HEK293 (cell line): Measurements from ENCODE around the gene HOXB1.

Experiments used
- KLF8 ChIP-seq: fragments of 450-650 bp; formaldehyde crosslinking; IDR thresholded peaks from 2 replicates; pipeline ENCODE4 v1.5.1; 2016; ENCODE audit warnings: missing biosample characterization, missing genetic modification characterization
- OSR2 ChIP-seq: fragments of 450-650 bp; formaldehyde crosslinking; IDR thresholded peaks from 2 replicates; pipeline ENCODE4 v1.5.1; 2016; ENCODE audit warnings: missing biosample characterization, missing genetic modification characterization
- RBAK ChIP-seq: fragments of 450-650 bp; formaldehyde crosslinking; IDR thresholded peaks from 2 replicates; pipeline ENCODE4 v1.5.1; 2016; ENCODE audit warnings: missing biosample characterization, missing genetic modification characterization
- SP7 ChIP-seq: fragments of 450-650 bp; formaldehyde crosslinking; IDR thresholded peaks from 2 replicates; pipeline ENCODE4 v1.5.1; 2016; ENCODE audit warnings: missing biosample characterization, missing genetic modification characterization
- ZFP3 ChIP-seq: fragments of 450-650 bp; formaldehyde crosslinking; IDR thresholded peaks from 2 replicates; pipeline ENCODE4 v1.5.1; 2016; ENCODE audit warnings: low read depth, missing biosample characterization, missing genetic modification characterization
- ZNF132 ChIP-seq: fragments of 450-650 bp; formaldehyde crosslinking; IDR thresholded peaks from 2 replicates; pipeline ENCODE4 v1.5.1; 2017; ENCODE audit warnings: missing biosample characterization, missing genetic modification characterization, borderline replicate concordance
- ZNF138 ChIP-seq: fragments of 450-650 bp; formaldehyde crosslinking; IDR thresholded peaks from 2 replicates; pipeline ENCODE4 v1.5.1; 2016; ENCODE audit warnings: missing biosample characterization, missing genetic modification characterization, borderline replicate concordance
- ZNF16 ChIP-seq: fragments of 450-650 bp; formaldehyde crosslinking; IDR thresholded peaks from 2 replicates; pipeline ENCODE4 v1.5.1; 2016; ENCODE audit warnings: low read depth, missing biosample characterization, missing genetic modification characterization
- ZNF19 ChIP-seq: fragments of 450-650 bp; formaldehyde crosslinking; IDR thresholded peaks from 2 replicates; pipeline ENCODE4; 2016; ENCODE audit warnings: missing biosample characterization, missing genetic modification characterization, low read depth
- ZNF274 ChIP-seq, 2 experiments: fragments of 200-500 bp in 1 of 2; fragments of 450-650 bp in 1 of 2; sonication (Bioruptor generic) in 1 of 2; formaldehyde crosslinking in 1 of 2; IDR thresholded peaks; 2 replicates each; pipeline versions ENCODE4 v1.5.1 to v1.6.1; 2014 to 2016; ENCODE audit warnings: borderline replicate concordance in 1 of 2, inconsistent platforms in 1 of 2, low read length in 1 of 2, missing biosample characterization in 1 of 2, missing genetic modification characterization in 1 of 2
- ZNF350 ChIP-seq: fragments of 450-650 bp; formaldehyde crosslinking; IDR thresholded peaks from 2 replicates; pipeline ENCODE4 v1.5.0; 2017; ENCODE audit warnings: missing biosample characterization, mild to moderate bottlenecking, missing genetic modification characterization
- ZNF404 ChIP-seq: fragments of 450-650 bp; formaldehyde crosslinking; IDR thresholded peaks from 2 replicates; pipeline ENCODE4 v1.5.1; 2017; ENCODE audit warnings: missing biosample characterization, missing genetic modification characterization
- ZNF423 ChIP-seq: fragments of 450-650 bp; formaldehyde crosslinking; IDR thresholded peaks from 2 replicates; pipeline ENCODE4 v1.5.1; 2016; ENCODE audit warnings: missing biosample characterization, missing genetic modification characterization
- ZNF501 ChIP-seq: fragments of 450-650 bp; formaldehyde crosslinking; IDR thresholded peaks from 2 replicates; pipeline ENCODE4 v1.5.1; 2016; ENCODE audit warnings: missing biosample characterization, missing genetic modification characterization
- ZSCAN23 ChIP-seq: fragments of 450-650 bp; formaldehyde crosslinking; IDR thresholded peaks from 2 replicates; pipeline ENCODE4 v1.5.1; 2016; ENCODE audit warnings: missing biosample characterization, missing genetic modification characterization
- TF ChIP-seq, protein P1 (sequence below): fragments of 450-650 bp; formaldehyde crosslinking; IDR thresholded peaks from 2 replicates; pipeline ENCODE4 v1.5.1; 2016; ENCODE audit warnings: missing biosample characterization, missing genetic modification characterization
- TF ChIP-seq, protein P2 (sequence below): fragments of 450-650 bp; formaldehyde crosslinking; IDR thresholded peaks from 2 replicates; pipeline ENCODE4 v1.5.1; 2017; ENCODE audit warnings: missing biosample characterization, missing genetic modification characterization
- TF ChIP-seq, protein P3 (sequence below): fragments of 450-650 bp; formaldehyde crosslinking; IDR thresholded peaks from 2 replicates; pipeline ENCODE4 v1.5.1; 2016; ENCODE audit warnings: missing biosample characterization, missing genetic modification characterization, borderline replicate concordance
- TF ChIP-seq, protein P4 (sequence below): fragments of 450-650 bp; formaldehyde crosslinking; IDR thresholded peaks from 2 replicates; pipeline ENCODE4 v1.5.1; 2016; ENCODE audit warnings: missing biosample characterization, missing genetic modification characterization
- TF ChIP-seq, protein P5 (sequence below): fragments of 450-650 bp; formaldehyde crosslinking; IDR thresholded peaks from 2 replicates; pipeline ENCODE4 v1.5.1; 2016; ENCODE audit warnings: missing biosample characterization, missing genetic modification characterization
- TF ChIP-seq, protein P6 (sequence below): fragments of 450-650 bp; formaldehyde crosslinking; IDR thresholded peaks from 2 replicates; pipeline ENCODE4 v1.5.1; 2016; ENCODE audit warnings: missing biosample characterization, missing genetic modification characterization
- TF ChIP-seq, protein P7 (sequence below): sonication (generic); formaldehyde crosslinking; IDR thresholded peaks from 2 replicates; pipeline ENCODE4 v1.8.1; 2022; ENCODE audit warnings: mild to moderate bottlenecking, moderate library complexity, missing genetic modification reagents

The HOXB1 gene

DNA sequence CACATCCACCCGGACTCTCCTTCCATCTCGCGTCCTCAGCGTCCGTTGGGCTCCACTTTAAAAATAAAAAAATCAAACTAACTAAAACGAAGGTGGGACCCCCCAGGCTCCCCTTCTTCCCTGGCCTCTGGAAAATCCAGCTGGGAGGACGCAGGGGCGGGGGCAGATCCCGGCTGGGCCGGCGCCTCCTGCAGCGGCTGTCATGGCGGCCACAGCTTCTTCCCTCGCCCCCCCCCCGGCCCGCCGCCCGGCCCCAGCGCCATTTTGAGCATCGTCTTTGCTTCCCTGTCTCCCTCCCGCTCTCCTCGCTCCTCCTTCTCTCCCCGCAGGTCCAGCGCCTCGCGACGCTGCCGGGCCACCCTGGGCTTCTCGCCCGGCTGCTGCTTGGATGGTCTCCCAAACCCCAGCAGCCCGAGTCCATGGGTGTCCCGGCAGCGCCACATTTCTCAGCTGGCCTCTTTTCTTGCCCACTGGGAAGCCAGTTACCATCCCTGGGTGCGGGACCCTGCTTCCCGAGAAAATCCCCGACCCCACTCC is 10.8 kb upstream of the HOXB1 start (continued):
- TF ChIP-seq, protein P1, sequence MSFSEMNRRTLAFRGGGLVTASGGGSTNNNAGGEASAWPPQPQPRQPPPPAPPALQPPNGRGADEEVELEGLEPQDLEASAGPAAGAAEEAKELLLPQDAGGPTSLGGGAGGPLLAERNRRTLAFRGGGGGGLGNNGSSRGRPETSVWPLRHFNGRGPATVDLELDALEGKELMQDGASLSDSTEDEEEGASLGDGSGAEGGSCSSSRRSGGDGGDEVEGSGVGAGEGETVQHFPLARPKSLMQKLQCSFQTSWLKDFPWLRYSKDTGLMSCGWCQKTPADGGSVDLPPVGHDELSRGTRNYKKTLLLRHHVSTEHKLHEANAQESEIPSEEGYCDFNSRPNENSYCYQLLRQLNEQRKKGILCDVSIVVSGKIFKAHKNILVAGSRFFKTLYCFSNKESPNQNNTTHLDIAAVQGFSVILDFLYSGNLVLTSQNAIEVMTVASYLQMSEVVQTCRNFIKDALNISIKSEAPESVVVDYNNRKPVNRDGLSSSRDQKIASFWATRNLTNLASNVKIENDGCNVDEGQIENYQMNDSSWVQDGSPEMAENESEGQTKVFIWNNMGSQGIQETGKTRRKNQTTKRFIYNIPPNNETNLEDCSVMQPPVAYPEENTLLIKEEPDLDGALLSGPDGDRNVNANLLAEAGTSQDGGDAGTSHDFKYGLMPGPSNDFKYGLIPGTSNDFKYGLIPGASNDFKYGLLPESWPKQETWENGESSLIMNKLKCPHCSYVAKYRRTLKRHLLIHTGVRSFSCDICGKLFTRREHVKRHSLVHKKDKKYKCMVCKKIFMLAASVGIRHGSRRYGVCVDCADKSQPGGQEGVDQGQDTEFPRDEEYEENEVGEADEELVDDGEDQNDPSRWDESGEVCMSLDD (tag by site-specific recombination), result no peak
- TF ChIP-seq, protein P2, sequence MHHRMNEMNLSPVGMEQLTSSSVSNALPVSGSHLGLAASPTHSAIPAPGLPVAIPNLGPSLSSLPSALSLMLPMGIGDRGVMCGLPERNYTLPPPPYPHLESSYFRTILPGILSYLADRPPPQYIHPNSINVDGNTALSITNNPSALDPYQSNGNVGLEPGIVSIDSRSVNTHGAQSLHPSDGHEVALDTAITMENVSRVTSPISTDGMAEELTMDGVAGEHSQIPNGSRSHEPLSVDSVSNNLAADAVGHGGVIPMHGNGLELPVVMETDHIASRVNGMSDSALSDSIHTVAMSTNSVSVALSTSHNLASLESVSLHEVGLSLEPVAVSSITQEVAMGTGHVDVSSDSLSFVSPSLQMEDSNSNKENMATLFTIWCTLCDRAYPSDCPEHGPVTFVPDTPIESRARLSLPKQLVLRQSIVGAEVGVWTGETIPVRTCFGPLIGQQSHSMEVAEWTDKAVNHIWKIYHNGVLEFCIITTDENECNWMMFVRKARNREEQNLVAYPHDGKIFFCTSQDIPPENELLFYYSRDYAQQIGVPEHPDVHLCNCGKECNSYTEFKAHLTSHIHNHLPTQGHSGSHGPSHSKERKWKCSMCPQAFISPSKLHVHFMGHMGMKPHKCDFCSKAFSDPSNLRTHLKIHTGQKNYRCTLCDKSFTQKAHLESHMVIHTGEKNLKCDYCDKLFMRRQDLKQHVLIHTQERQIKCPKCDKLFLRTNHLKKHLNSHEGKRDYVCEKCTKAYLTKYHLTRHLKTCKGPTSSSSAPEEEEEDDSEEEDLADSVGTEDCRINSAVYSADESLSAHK, result no peak
- TF ChIP-seq ZFP3 (tag by site-specific recombination) (no peak), OSR2 (tag by site-specific recombination) (no peak), ZNF501 (tag by site-specific recombination) (0 out of 2 replicates have a peak, but pooled peaks have one; percentile 14), ZSCAN23 (tag by site-specific recombination) (no peak), ZNF350 (tag by site-specific recombination) (no peak), SP7 (tag by site-specific recombination) (0 out of 2 replicates have a peak, but pooled peaks have one; percentile 11), ZNF404 (tag by site-specific recombination) (no peak), KLF8 (tag by site-specific recombination) (peak; percentile 75), ZNF274 (IDR thresholded peaks at IDR 0.05; ENCODE audit: low read length) (no peak), ZNF274 (tag by site-specific recombination; IDR thresholded peaks at IDR 0.05; ENCODE audit: borderline replicate concordance) (no peak), ZNF423 (no peak), RBAK (tag by site-specific recombination) (no peak), ZNF132 (tag by site-specific recombination) (no peak), ZNF16 (tag by site-specific recombination) (no peak), ZNF138 (tag by site-specific recombination) (no peak), ZNF19 (tag by site-specific recombination) (no peak)
- TF ChIP-seq, protein P3, sequence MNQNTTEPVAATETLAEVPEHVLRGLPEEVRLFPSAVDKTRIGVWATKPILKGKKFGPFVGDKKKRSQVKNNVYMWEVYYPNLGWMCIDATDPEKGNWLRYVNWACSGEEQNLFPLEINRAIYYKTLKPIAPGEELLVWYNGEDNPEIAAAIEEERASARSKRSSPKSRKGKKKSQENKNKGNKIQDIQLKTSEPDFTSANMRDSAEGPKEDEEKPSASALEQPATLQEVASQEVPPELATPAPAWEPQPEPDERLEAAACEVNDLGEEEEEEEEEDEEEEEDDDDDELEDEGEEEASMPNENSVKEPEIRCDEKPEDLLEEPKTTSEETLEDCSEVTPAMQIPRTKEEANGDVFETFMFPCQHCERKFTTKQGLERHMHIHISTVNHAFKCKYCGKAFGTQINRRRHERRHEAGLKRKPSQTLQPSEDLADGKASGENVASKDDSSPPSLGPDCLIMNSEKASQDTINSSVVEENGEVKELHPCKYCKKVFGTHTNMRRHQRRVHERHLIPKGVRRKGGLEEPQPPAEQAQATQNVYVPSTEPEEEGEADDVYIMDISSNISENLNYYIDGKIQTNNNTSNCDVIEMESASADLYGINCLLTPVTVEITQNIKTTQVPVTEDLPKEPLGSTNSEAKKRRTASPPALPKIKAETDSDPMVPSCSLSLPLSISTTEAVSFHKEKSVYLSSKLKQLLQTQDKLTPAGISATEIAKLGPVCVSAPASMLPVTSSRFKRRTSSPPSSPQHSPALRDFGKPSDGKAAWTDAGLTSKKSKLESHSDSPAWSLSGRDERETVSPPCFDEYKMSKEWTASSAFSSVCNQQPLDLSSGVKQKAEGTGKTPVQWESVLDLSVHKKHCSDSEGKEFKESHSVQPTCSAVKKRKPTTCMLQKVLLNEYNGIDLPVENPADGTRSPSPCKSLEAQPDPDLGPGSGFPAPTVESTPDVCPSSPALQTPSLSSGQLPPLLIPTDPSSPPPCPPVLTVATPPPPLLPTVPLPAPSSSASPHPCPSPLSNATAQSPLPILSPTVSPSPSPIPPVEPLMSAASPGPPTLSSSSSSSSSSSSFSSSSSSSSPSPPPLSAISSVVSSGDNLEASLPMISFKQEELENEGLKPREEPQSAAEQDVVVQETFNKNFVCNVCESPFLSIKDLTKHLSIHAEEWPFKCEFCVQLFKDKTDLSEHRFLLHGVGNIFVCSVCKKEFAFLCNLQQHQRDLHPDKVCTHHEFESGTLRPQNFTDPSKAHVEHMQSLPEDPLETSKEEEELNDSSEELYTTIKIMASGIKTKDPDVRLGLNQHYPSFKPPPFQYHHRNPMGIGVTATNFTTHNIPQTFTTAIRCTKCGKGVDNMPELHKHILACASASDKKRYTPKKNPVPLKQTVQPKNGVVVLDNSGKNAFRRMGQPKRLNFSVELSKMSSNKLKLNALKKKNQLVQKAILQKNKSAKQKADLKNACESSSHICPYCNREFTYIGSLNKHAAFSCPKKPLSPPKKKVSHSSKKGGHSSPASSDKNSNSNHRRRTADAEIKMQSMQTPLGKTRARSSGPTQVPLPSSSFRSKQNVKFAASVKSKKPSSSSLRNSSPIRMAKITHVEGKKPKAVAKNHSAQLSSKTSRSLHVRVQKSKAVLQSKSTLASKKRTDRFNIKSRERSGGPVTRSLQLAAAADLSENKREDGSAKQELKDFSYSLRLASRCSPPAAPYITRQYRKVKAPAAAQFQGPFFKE, result no peak
- TF ChIP-seq, protein P4, sequence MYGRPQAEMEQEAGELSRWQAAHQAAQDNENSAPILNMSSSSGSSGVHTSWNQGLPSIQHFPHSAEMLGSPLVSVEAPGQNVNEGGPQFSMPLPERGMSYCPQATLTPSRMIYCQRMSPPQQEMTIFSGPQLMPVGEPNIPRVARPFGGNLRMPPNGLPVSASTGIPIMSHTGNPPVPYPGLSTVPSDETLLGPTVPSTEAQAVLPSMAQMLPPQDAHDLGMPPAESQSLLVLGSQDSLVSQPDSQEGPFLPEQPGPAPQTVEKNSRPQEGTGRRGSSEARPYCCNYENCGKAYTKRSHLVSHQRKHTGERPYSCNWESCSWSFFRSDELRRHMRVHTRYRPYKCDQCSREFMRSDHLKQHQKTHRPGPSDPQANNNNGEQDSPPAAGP (tag by site-specific recombination), result no peak; the same call in 1 of the 2 replicates
- TF ChIP-seq, protein P5, sequence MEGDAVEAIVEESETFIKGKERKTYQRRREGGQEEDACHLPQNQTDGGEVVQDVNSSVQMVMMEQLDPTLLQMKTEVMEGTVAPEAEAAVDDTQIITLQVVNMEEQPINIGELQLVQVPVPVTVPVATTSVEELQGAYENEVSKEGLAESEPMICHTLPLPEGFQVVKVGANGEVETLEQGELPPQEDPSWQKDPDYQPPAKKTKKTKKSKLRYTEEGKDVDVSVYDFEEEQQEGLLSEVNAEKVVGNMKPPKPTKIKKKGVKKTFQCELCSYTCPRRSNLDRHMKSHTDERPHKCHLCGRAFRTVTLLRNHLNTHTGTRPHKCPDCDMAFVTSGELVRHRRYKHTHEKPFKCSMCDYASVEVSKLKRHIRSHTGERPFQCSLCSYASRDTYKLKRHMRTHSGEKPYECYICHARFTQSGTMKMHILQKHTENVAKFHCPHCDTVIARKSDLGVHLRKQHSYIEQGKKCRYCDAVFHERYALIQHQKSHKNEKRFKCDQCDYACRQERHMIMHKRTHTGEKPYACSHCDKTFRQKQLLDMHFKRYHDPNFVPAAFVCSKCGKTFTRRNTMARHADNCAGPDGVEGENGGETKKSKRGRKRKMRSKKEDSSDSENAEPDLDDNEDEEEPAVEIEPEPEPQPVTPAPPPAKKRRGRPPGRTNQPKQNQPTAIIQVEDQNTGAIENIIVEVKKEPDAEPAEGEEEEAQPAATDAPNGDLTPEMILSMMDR, result peak; percentile 23; the same call in 1 of the 2 replicates
- TF ChIP-seq, protein P6, sequence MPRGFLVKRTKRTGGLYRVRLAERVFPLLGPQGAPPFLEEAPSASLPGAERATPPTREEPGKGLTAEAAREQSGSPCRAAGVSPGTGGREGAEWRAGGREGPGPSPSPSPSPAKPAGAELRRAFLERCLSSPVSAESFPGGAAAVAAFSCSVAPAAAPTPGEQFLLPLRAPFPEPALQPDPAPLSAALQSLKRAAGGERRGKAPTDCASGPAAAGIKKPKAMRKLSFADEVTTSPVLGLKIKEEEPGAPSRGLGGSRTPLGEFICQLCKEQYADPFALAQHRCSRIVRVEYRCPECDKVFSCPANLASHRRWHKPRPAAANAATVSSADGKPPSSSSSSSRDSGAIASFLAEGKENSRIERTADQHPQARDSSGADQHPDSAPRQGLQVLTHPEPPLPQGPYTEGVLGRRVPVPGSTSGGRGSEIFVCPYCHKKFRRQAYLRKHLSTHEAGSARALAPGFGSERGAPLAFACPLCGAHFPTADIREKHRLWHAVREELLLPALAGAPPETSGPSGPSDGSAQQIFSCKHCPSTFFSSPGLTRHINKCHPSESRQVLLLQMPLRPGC (tag by site-specific recombination), result no peak
- TF ChIP-seq, protein P7, sequence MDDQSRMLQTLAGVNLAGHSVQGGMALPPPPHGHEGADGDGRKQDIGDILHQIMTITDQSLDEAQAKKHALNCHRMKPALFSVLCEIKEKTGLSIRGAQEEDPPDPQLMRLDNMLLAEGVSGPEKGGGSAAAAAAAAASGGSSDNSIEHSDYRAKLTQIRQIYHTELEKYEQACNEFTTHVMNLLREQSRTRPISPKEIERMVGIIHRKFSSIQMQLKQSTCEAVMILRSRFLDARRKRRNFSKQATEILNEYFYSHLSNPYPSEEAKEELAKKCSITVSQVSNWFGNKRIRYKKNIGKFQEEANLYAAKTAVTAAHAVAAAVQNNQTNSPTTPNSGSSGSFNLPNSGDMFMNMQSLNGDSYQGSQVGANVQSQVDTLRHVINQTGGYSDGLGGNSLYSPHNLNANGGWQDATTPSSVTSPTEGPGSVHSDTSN (CRISPR knock-in tag), result no peak
